HEK293T (cell line): ENCODE data around the gene CCDC63.

ENCODE experiments used
- LEF1 ChIP-seq: fragments of 450-650 bp; IDR thresholded peaks from 2 replicates; pipeline ENCODE4 v1.6.1; 2017; ENCODE audit warnings: mild to moderate bottlenecking, borderline replicate concordance
- SUZ12 ChIP-seq: fragments of 450-650 bp; IDR thresholded peaks from 2 replicates; pipeline ENCODE4 v1.6.1; 2016; ENCODE audit warnings: mild to moderate bottlenecking

- TF ChIP-seq SUZ12 (no peak), LEF1 (no peak)
Measured at GRCh38 chr12:110804406-110804805, 42.4 kb upstream of the CCDC63 start.
